Activated T-helper 1 cell treated with anti-CD3 and anti-CD28 coated beads, Interleukin-12 subunit alpha, Interleukin-12 subunit beta, Interleukin-2, Interleukin-4 antibody, amounts not matched to agents 30 ng/mL and 10 ng/mL and 1 ng/mL, durations not matched to agents 14 hours and 24 hours and 36 hours (primary cell): ENCODE measurements around the gene REELD1. TPM values are rescaled to one million over a fixed set of nuclear protein-coding genes. Genes with fewer than 3 reads are reported as not detected.

ENCODE experiments used
- DNase-seq: peaks from one replicate; pipeline ENCODE4 v3.0.0; 2021; ENCODE audit warnings: low spot score
- H3K27ac Mint-ChIP-seq: one replicate; pipeline ENCODE4 v1.8.0; 2021; ENCODE audit warnings: mild to moderate bottlenecking, mixed read lengths
- H3K27me3 Mint-ChIP-seq: one replicate; pipeline ENCODE4 v1.8.0; 2022; ENCODE audit warnings: mild to moderate bottlenecking, moderate library complexity, mixed read lengths; ENCODE audit not compliant: insufficient read depth
- H3K36me3 Mint-ChIP-seq: one replicate; pipeline ENCODE4 v1.8.0; 2021; ENCODE audit warnings: low read depth, mixed read lengths
- H3K4me1 Mint-ChIP-seq: one replicate; pipeline ENCODE4 v1.8.0; 2021; ENCODE audit warnings: low read depth, mixed read lengths
- H3K4me3 Mint-ChIP-seq: one replicate; pipeline ENCODE4 v1.8.0; 2021; ENCODE audit warnings: mild to moderate bottlenecking, moderate library complexity, mixed read lengths
- H3K9me3 Mint-ChIP-seq: one replicate; pipeline ENCODE4 v1.8.0; 2021; ENCODE audit warnings: mixed read lengths
- intact Hi-C: fragments of 100-400 bp; cut with micrococcal nuclease; formaldehyde crosslinking; loops from one replicate; pipeline ENCODE4 v1.15.1; 2024
- total RNA-seq: library from RNA; stranded (reverse); gene quantifications from 2 replicates; pipeline ENCODE4 v1.2.3, GENCODE V29; 2022

Gene REELD1
- total RNA-seq, 1 donor from 2014 or later, result not detected

DNA sequence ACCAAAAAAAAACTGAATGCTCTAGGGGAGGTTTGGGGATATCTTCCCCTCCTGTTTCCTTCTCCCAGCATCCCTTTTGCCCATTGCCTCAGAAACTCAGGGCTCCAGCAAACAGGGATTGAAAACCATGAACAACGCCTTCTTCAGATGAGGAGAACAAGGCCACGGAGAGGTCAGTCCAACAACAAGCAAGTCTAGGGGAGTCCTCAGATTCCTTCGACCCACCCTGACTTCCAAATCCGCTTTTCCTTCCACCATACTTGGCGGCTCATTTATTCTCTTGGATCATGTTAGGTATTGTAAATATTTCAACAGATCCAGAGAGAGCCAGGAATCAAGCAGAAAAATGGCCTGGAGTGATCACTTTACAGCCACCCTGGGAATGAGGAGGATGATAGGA lies 21.9 kb downstream of the REELD1 start:
- intact Hi-C loops, result no loop called here
- Mint-ChIP-seq H3K36me3 (no peaks in the 10 kb centered on the region), H3K4me1 (no peaks in the 10 kb centered on the region), H3K27me3 (peaks cover 6% of the 10 kb centered on the region), H3K4me3 (no peak overlapping the region), H3K27ac (no peak overlapping the region), H3K9me3 (no peaks in the 10 kb centered on the region)
- DNase-seq, result no peak

DNA sequence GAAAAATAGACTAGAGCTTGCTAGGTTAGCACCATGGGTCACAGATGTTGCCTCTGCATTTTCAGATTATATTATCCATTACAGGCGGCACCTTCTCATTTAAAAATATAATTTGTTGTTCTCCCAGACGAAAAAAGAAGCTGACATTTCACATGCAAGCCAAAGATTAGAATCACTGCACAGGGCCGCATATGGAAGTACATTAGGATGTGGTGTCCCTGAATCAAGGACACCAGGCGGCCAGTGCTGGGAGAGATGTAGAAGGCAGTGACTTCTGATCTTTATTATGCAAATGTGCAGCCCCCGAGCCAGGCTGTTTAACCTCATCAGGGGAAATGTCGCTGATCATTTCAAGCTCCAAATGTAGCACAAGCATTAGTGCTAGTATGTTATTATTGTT lies 22.8 kb downstream of the REELD1 start:
- Mint-ChIP-seq H3K4me3 (no peak overlapping the region), H3K9me3 (no peaks in the 10 kb centered on the region), H3K27ac (no peak overlapping the region), H3K4me1 (peaks cover 4% of the 10 kb centered on the region), H3K27me3 (peaks cover 6% of the 10 kb centered on the region), H3K36me3 (no peaks in the 10 kb centered on the region)
- intact Hi-C loops, result no loop called here
- no peak for DNase-seq

DNA sequence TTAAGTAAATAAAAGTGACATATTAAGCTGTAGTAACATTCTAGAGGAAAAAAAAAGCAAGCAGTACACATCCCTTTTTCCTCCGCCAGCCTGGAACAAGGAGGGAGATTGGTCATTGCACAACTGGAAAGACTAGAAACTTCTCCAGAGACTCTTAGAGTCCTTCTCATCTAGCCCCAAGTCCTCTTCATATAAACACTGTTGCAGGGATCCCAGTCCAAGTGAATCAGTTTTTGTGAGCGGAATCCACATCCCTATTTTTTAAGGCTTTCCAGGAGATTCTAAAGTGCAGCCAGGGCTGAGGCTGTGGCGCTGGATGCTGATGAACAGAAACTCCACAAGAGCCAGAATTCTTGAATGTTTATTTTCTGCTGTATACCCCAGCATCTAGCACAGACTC lies 23.8 kb downstream of the REELD1 start:
- DNase-seq, result no peak

DNA sequence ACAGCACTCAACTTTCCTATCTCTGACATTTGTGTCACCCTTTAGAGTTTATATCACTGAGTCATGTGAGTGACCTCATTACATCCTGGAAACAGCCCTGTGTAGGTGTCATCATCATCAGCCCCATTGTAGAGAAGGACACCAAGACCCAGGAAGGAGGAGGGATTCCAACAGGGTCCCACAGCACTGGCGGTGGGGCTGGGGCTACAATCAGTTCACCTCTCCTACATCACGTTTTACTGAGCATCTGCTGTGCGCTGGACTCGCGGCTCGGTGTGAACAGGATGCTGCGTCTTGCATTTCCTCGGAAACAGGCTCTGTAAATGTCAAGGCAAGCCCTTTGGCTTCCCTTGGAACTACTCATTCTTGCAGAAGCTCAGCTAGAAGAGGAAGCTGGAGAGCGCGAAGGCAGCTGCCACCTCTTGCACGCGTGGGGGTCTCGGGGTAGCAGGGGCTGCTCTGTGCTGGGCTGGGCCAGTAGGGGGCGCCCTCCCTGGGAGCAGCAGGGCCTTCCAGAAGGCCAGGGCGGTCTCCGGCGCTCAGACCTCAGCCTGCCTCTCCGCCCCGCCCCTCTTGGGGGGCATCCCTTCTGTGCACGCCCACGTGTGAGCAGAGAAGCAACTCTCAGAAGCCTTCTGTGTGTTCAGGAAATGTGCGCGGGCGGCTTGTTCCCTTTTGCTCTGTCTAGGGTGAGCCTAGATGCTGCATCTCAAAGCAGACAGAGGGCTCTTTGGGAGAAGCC lies 29.0 kb downstream of the REELD1 start:
- DNase-seq, result peak; percentile 16
- peak overlapping the region; percentile 84 for H3K27ac Mint-ChIP-seq
- H3K9me3 Mint-ChIP-seq, result no peaks in the 10 kb centered on the region
- intact Hi-C loops, result loop anchor here (1.0 to 2.0 kb wide), 10 partner anchors 69 to 673 kb away; partner anchors contain the start of genes LSM6 and SLC10A7
- peaks cover 35% of the 10 kb centered on the region for H3K4me1 Mint-ChIP-seq
- peaks cover 5% of the 10 kb centered on the region for H3K27me3 Mint-ChIP-seq
- H3K36me3 Mint-ChIP-seq, result no peaks in the 10 kb centered on the region
- H3K4me3 Mint-ChIP-seq, result peak overlapping the region; percentile 16

More for the DNA sequence above, 23.8 kb downstream of the REELD1 start:
- Mint-ChIP-seq H3K4me1 (peaks cover 6% of the 10 kb centered on the region), H3K36me3 (no peaks in the 10 kb centered on the region), H3K9me3 (no peaks in the 10 kb centered on the region), H3K27me3 (peaks cover 6% of the 10 kb centered on the region), H3K27ac (no peak overlapping the region), H3K4me3 (no peak overlapping the region)
- intact Hi-C loops, result no loop called here

DNA sequence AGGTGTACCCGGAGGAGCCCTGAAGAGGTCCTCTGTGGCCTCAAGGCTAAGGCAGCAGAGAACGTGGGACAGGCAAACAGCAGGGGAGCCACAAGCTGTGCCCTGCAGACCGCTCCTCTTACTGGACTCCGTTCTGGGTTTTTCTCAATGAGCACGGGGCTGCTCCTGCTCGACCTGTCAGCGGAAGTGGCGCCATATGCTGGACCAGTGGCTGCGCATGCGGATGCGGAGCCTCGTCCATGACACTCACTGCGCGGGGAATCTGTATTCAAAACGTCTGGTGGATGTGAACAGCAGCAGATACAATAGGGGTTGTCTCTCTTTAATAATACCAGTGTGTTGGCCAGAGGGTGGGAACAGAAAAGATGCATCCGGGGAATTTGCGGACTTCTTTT lies 29.5 kb downstream of the REELD1 start:
- H3K36me3 Mint-ChIP-seq, result no peaks in the 10 kb centered on the region
- H3K4me1 Mint-ChIP-seq, result peaks cover 35% of the 10 kb centered on the region
- H3K9me3 Mint-ChIP-seq, result no peaks in the 10 kb centered on the region
- no peak for DNase-seq
- intact Hi-C loops, result loop anchor here (1.0 to 2.0 kb wide), 10 partner anchors 69 to 672 kb away; partner anchors contain the start of genes LSM6 and SLC10A7
- H3K27me3 Mint-ChIP-seq, result peaks cover 5% of the 10 kb centered on the region
- peak overlapping the region; percentile 16 for H3K4me3 Mint-ChIP-seq
- peak overlapping the region; percentile 84 for H3K27ac Mint-ChIP-seq

DNA sequence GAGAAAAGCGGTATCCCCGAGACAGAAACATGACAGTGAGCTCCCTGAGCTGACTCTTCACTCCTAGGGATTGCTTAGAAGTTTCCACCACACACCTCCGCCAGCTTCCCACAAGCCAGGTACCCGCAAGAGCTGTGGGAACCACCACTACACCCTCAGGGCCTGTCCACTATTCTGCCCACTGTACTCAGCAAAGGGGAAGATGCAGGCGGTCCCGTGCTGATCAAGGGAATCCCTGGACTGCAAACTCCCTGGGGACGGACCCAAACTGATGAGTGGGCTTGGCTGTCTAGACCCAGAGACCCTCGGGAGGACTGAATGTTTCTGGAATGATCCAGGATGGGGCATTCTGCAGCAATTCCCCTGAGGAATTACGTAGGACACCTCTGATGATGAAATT lies 30.2 kb downstream of the REELD1 start:
- Mint-ChIP-seq H3K27me3 (peaks cover 4% of the 10 kb centered on the region), H3K9me3 (no peaks in the 10 kb centered on the region), H3K4me1 (peaks cover 35% of the 10 kb centered on the region), H3K36me3 (no peaks in the 10 kb centered on the region), H3K27ac (peak overlapping the region; percentile 84), H3K4me3 (no peak overlapping the region)
- no peak for DNase-seq
- intact Hi-C loops, result no loop called here

DNA sequence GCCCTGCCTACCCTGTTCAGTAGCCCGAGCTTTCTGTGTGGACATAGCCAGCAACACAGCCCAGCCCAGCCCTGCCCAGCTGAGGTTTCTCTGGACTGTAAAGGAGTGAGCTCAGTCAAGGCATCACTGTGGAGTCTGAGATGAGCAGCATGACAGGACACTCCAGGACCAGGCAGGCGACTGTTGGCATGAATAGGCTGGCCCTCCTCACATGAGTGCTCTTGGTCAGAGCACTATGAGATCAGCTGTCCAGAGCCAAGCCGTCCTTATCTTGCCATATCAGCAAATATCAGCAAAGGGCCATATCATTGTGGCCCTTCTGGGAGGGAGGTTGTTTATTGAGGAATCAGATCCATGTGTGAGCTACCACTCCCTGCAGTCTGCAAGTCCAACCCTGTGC lies 30.9 kb downstream of the REELD1 start:
- H3K27ac Mint-ChIP-seq, result no peak overlapping the region
- H3K9me3 Mint-ChIP-seq, result no peaks in the 10 kb centered on the region
- intact Hi-C loops, result no loop called here
- peaks cover 35% of the 10 kb centered on the region for H3K4me1 Mint-ChIP-seq
- no peak for DNase-seq
- H3K36me3 Mint-ChIP-seq, result no peaks in the 10 kb centered on the region
- H3K27me3 Mint-ChIP-seq, result peaks cover 1% of the 10 kb centered on the region
- H3K4me3 Mint-ChIP-seq, result no peak overlapping the region

DNA sequence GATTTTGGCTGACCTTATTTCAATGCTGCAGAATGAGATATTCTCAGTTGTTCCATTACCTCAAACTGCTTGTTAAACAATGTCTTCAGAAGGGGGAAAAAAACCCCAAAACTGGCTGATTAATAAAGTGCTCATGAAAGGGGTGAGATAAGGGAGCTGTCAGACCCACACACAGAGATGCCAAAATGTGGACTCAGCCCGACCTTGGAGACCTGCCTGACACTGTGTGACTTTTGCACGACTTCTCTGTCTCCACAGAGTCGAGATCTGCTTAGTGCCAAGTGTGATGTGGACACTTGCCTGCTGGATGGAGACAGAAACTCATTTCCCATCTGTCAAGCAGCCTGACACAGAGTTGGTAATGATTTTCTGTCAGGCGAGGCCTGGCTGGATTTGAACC lies 31.5 kb downstream of the REELD1 start:
- Mint-ChIP-seq H3K36me3 (no peaks in the 10 kb centered on the region), H3K27ac (peak overlapping the region; percentile 46), H3K9me3 (no peaks in the 10 kb centered on the region), H3K4me1 (peaks cover 35% of the 10 kb centered on the region), H3K27me3 (peaks cover 1% of the 10 kb centered on the region), H3K4me3 (no peak overlapping the region)
- no peak for DNase-seq
- intact Hi-C loops, result no loop called here

DNA sequence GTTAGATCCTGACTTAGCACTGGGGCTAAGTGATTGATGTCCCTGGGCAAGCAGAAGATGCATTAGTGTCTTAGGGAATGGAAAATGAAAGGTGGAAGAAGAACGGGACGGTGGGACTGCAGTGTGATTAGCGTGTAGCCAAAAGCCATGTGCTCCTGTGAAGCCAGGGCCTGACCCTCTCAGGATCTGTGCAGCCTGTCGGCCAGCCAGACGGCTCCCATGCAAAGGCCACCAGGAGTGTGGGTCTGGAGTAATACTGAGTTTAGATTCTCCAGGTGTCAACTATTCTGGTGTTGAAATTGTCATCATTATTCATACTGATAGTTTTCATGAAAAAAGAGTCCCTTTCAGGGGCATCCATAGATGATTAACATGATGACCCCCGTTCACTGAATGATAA lies 32.0 kb downstream of the REELD1 start:
- H3K9me3 Mint-ChIP-seq, result no peaks in the 10 kb centered on the region
- H3K27ac Mint-ChIP-seq, result peak overlapping the region; percentile 13
- H3K4me1 Mint-ChIP-seq, result peaks cover 35% of the 10 kb centered on the region
- no peak overlapping the region for H3K4me3 Mint-ChIP-seq
- DNase-seq, result no peak
- no peaks in the 10 kb centered on the region for H3K36me3 Mint-ChIP-seq
- intact Hi-C loops, result no loop called here
- no peaks in the 10 kb centered on the region for H3K27me3 Mint-ChIP-seq

DNA sequence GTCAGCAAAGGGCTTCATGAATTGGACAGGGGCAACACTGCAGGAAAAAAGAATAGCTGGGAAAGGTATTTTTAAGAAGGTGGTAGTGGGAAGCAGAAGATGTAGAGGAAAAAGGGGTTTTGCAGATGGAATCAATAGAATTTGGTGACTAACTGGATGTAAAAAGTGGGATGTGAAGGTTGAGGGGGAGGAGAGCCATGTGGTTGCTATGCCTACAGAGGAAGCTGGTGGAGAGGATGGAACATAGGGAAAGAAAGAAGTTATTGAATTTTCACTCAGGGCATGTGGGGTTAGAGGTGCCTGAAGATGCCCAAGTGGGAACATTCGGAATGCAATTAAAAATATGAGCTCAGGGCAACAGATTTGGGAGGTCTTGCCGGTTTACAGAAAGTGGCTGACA lies 33.0 kb downstream of the REELD1 start:
- DNase-seq, result no peak
- Mint-ChIP-seq H3K27ac (no peak overlapping the region), H3K4me3 (no peak overlapping the region), H3K9me3 (no peaks in the 10 kb centered on the region), H3K36me3 (no peaks in the 10 kb centered on the region), H3K4me1 (peaks cover 31% of the 10 kb centered on the region), H3K27me3 (no peaks in the 10 kb centered on the region)
- intact Hi-C loops, result no loop called here

DNA sequence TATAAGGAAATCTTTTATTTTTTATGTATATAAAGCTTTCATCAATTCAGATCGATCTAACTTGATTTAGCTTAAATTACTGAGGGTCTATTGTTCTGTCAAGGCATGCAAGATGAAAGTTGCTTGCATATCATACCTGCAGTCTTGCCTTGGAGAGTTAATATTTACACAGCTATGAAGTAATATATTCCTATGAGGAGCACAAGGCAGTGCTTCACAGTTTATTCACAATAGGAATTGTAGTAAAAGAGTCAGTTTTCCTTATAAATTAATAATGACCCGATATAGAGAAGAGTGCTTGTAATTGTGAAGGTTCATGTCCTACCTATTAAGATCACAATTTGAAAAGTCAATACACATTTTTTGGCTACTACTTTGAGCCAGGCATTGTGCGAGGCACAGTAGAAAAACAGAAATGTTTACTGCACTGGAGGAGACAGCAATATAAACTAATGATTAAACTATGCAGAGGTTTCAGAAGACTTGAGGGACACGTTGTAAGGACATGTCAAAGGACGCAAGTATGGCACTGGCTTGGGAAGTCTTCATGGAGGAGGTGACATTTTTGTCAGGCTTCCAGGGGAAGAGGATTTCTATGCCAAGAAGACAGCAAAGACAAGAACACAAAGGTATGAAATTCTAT lies 38.8 kb downstream of the REELD1 start:
- intact Hi-C loops, result no loop called here
- no peak for DNase-seq
- Mint-ChIP-seq H3K27me3 (no peaks in the 10 kb centered on the region), H3K36me3 (peaks cover 1% of the 10 kb centered on the region), H3K4me3 (no peak overlapping the region), H3K27ac (no peak overlapping the region), H3K4me1 (no peaks in the 10 kb centered on the region), H3K9me3 (no peaks in the 10 kb centered on the region)

DNA sequence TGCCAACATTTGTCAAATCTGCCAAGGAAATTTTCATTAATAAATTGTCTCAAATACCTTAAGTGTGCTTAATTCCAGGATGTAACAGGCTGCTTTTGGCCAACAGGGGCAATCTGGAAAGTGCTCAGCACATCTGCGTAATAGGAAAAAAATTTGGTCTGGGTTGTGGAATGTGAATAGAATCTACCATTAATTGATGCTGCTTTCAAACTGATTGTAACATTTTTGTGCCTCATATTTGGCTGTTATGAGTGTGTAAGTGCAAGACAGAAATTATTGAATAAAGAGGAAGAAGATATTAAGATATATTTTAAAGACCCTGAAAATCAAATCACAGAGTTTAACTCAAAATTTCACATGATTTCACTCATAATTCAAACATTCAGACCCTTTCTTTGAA lies 41.1 kb downstream of the REELD1 start:
- no peak for DNase-seq
- peaks cover 5% of the 10 kb centered on the region for H3K36me3 Mint-ChIP-seq
- intact Hi-C loops, result no loop called here
- H3K9me3 Mint-ChIP-seq, result no peaks in the 10 kb centered on the region
- no peak overlapping the region for H3K4me3 Mint-ChIP-seq
- no peaks in the 10 kb centered on the region for H3K27me3 Mint-ChIP-seq
- no peaks in the 10 kb centered on the region for H3K4me1 Mint-ChIP-seq
- H3K27ac Mint-ChIP-seq, result no peak overlapping the region

DNA sequence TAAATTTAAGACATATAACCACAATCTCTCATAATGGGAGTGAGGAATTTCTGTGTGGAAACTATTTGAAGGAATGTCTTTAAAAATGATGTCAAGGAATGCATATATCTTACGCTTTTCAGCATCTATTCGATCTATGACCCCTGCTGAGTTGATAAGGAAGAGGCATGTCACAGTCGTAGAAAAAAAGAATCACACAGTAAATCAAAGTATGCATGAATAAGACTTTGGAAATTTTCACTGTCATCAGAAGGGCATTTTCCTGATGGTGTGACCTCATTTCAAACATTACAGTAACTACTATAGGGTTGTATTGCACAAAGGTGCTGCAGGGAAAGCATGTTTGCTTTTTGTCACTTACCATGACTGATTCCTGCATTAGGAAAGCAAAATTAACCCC lies 41.5 kb downstream of the REELD1 start:
- intact Hi-C loops, result no loop called here
- no peak for DNase-seq
- Mint-ChIP-seq H3K4me3 (no peak overlapping the region), H3K4me1 (no peaks in the 10 kb centered on the region), H3K9me3 (no peaks in the 10 kb centered on the region), H3K27ac (no peak overlapping the region), H3K36me3 (peaks cover 5% of the 10 kb centered on the region), H3K27me3 (no peaks in the 10 kb centered on the region)
